Measurements from ENCODE around the gene FKTN. TPM values are rescaled to one million over a fixed set of nuclear protein-coding genes. Genes with fewer than 3 reads are reported as not detected.

FKTN gene
- total RNA-seq, 1 donor from 2014 or later, result 19.5 TPM

- DNase-seq (ENCODE audit: low read depth), result no peak
- H3K4me3 ChIP-seq (ENCODE audit: low read depth, low read length), result no peak overlapping the region
- TF ChIP-seq CTCF (conservative IDR thresholded peaks at IDR 0.05; ENCODE audit: low read depth, low read length), result no peak
Measured at GRCh38 chr9:105679257-105680022, 121.5 kb downstream of the FKTN start.

- TF ChIP-seq CTCF (conservative IDR thresholded peaks at IDR 0.05; ENCODE audit: low read depth, low read length), result no peak
- no peak for DNase-seq (ENCODE audit: low read depth)
- no peak overlapping the region for H3K4me3 ChIP-seq (ENCODE audit: low read depth, low read length)
Measured at GRCh38 chr9:105681313-105681712, 123.4 kb downstream of the FKTN start.

- no peak overlapping the region for H3K4me3 ChIP-seq (ENCODE audit: low read depth, low read length)
- DNase-seq (ENCODE audit: low read depth), result no peak
- no peak for TF ChIP-seq CTCF (conservative IDR thresholded peaks at IDR 0.05; ENCODE audit: low read depth, low read length)
Measured at GRCh38 chr9:105681724-105682123, 123.8 kb downstream of the FKTN start.

GRCh38 chr9:105683688-105684275, 125.9 kb downstream of the FKTN start:
- no peak overlapping the region for H3K4me3 ChIP-seq (ENCODE audit: low read depth, low read length)
- TF ChIP-seq CTCF (conservative IDR thresholded peaks at IDR 0.05; ENCODE audit: low read depth, low read length), result no peak
- DNase-seq (ENCODE audit: low read depth), result no peak

GRCh38 chr9:105686936-105687335, 129.0 kb downstream of the FKTN start:
- no peak for DNase-seq (ENCODE audit: low read depth)
- no peak for TF ChIP-seq CTCF (conservative IDR thresholded peaks at IDR 0.05; ENCODE audit: low read depth, low read length)
- H3K4me3 ChIP-seq (ENCODE audit: low read depth, low read length), result no peak overlapping the region

Other genes with a start within 250 kb of the FKTN start
- gene FSD1L, start 110.1 kb upstream of the FKTN start, total RNA-seq, result 1.6 and 1.7 TPM in 2 replicates
- 0.29 TPM in 1 of 2 replicates, not detected in the other for gene TAL2, start 104.3 kb downstream of the FKTN start, total RNA-seq
- 6.6 and 7.6 TPM in 2 replicates for gene TMEM38B, start 136.4 kb downstream of the FKTN start, total RNA-seq